Posterior cingulate gyrus (tissue), 11 donors: ENCODE results near the gene CDHR5.
A peak's percentile ranks its signal among the peaks of the same experiment; 100 is the strongest.

Source experiments
- DNase-seq, 10 donors: peaks; one replicate each; pipeline versions ENCODE4 v3.0.0 to v3.0.0-alpha.2; 2020 to 2021; ENCODE audit warnings: mixed read lengths in 3 of 10
- intact Hi-C: fragments of 100-400 bp; cut with DNase I; formaldehyde crosslinking; loops from one replicate; pipeline ENCODE4 v1.15.1; 2023

Gene CDHR5

DNA sequence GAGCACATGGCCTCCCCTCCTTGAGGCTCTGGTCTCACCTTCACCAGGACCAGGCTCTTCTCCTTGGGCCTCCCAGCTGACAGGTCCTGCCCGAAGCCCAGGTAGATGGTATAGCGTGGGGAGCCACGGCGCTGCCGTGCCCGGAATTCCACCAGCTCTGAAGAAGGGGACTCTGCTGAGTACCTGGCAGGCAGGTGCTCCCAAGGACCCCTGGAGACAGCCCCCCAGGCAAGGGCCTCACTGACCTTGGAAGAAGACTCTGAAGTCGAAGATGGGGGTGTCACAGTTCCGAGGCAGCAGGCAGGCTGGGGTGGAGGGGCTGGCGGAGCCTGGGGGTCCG is 11.8 kb downstream of the CDHR5 start:
- DNase-seq: no peak
- intact Hi-C loops: no loop called here

DNA sequence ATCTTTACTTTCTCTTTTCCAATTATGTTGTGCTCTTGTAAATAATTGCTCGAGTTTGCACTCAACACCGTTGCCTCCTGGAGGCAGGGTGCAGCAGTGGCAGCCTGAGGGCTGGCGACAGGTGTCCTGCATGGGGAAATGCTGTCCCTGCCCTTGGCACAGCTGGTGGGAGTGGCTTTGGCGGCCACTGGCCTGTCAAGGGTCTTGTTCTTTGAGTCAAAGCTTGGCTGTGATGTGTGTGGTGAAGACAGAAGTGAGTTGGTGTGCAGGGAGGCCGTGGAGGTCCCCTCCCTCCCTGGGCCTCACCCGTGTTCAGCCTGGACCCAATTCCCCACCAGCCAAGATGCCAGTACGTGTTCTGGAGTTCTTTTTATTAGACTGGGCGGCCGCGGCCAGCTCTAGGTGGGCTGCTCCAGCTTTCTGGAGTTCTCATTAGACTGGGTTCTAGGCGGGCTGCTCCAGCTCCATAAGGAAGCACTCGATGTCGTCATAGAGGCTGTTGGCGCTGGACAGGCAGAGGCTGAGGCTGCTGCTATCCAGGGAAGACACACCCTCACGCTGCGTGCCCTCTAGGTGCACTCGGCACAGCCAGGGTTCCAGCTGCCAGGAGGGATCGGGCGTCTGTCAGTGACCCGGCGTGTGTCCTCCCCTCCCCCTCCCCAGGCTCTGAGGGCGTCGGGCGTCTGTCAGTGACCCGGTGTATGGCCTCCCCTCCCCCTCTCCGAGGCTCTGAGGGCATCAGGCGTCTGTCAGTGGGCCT is 12.4 kb downstream of the CDHR5 start:
- peak in 1 of 10 donors; percentile 76 for DNase-seq
- intact Hi-C loops: no loop called here

DNA sequence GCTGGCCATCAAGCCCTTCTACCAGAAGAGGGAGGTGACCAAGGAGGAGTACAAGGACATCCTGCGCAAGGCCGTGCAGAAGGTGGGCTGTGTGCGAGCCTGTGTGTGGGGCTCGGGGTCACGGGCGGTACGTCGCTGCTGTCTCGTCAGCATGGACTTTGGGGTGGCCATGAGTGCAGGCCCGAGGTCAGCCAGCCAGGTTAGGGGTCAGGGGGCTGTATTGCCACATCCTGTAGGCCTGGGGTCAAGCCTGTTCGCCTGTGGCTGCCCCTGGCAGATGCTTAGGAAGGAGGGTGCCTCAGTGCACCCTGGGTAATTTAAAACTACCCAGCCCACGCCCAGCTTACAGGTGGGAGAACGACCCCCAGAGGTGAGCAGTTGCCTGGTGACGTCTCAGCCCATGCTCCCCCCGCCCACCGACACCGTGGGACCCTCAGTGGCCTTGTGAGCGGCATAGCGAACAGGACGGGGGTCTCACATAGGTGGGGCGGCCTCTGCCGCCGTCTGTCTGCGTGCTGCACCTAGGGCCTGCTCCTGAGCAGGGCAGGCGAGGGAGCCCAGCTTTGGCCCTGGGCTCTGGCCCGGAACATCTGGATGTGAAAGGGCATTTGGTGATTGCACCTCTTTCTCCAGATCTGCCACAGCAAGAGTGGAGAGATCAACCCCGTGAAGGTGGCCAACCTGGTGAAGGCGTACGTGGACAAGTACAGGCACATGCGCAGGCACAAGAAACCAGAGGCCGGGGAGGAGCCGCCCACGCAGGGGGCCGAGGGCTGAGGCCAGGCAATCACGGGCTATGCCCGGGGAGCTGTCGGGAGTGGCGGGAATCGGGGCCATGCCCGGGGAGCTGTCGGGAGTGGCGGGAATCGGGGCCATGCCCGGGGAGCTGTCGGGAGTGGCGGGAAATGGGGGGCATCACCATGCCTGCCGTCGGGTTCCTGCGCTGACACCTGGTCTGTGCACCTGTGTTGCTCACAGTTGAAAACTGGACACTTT is 13.5 kb downstream of the CDHR5 start:
- intact Hi-C loops: no loop called here
- peak in 1 of 10 donors; percentile 73 for DNase-seq

DNA sequence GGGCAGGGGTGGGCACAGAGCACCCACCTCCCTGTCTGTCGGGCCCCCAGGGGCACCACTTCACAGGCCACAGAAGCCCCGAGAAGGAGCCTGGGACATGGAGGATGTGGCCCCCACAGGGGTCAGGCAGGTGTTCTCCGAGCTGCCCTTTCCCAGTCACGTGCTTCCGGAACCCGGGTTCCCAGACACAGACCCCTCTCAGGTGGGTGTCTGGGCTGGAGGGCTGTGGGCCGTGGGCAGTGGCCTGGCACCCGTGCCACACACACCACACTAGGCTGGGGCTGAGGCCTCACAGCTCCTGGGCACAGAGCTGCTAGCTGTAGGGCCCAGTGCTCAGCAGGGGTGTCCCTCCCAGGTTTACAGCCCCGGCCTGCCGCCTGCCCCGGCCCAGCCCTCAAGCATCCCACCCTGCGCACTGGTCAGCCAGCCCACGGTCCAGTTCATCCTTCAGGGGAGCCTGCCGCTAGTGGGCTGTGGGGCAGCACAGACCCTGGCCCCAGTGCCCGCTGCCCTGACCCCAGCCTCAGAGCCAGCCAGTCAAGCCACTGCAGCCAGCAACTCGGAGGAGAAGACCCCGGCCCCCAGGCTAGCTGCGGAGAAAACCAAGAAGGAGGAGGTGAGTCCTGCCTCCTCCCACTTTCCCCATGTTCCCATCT is 14.5 kb downstream of the CDHR5 start:
- intact Hi-C loops: no loop called here
- no peak for DNase-seq

DNA sequence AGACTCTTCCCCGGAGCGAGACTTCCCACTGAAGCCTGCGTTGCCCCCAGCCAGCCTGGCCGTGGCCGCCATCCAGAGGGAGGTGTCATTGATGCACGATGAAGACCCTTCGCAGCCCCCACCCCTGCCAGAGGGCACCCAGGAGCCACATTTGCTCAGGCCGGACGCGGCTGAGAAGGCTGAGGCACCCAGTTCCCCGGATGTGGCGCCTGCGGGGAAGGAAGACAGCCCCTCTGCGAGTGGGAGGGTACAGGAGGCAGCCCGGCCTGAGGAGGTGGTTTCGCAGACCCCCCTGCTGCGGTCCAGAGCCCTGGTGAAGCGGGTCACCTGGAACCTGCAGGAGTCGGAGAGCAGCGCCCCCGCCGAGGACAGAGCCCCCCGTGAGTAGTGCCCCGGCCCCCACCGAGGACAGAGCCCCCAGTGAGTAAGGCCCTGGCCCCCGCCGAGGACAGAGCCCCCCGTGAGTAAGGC is 15.4 kb downstream of the CDHR5 start:
- peak in 1 of 10 donors; percentile 83 for DNase-seq
- intact Hi-C loops: no loop called here

DNA sequence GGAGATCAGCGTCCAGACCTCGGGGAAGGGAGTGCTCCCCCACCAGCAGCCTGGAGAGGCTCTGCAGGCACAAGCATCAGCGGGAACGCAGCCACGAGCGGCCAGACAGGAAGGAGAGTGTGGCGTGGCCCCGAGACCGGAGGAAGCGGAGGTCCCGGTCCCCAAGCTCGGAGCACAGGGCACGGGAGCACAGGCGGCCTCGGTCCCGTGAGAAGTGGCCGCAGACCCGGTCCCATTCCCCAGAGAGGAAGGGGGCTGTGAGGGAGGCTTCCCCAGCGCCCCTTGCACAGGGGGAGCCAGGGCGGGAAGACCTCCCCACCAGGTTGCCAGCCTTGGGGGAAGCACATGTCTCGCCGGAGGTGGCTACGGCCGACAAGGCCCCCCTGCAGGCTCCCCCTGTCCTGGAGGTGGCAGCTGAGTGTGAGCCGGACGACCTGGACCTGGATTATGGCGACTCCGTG is 15.9 kb downstream of the CDHR5 start:
- DNase-seq: peak in 1 of 10 donors; percentile 72
- intact Hi-C loops: no loop called here

DNA sequence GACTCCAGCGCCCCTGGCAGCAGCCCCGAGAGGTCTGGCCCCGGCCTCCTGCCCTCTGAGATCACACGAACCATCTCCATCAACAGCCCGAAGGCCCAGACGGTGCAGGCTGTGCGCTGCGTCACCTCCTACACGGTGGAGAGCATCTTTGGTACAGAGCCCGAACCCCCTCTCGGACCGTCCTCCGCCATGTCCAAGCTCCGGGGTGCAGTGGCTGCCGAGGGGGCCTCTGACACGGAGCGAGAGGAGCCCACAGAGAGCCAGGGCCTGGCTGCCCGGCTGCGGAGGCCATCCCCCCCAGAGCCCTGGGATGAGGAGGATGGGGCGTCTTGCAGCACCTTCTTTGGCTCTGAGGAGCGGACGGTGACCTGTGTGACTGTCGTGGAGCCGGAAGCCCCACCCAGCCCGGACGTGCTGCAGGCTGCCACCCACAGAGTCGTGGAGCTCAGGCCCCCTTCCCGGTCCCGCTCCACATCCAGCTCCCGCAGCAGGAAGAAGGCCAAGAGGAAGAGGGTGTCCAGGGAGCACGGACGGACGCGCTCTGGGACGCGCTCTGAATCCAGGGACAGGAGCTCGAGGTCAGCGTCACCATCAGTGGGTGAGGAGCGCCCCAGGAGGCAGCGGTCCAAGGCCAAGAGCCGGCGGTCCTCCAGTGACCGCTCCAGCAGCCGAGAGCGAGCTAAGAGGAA is 16.6 kb downstream of the CDHR5 start:
- intact Hi-C loops: no loop called here
- no peak for DNase-seq

DNA sequence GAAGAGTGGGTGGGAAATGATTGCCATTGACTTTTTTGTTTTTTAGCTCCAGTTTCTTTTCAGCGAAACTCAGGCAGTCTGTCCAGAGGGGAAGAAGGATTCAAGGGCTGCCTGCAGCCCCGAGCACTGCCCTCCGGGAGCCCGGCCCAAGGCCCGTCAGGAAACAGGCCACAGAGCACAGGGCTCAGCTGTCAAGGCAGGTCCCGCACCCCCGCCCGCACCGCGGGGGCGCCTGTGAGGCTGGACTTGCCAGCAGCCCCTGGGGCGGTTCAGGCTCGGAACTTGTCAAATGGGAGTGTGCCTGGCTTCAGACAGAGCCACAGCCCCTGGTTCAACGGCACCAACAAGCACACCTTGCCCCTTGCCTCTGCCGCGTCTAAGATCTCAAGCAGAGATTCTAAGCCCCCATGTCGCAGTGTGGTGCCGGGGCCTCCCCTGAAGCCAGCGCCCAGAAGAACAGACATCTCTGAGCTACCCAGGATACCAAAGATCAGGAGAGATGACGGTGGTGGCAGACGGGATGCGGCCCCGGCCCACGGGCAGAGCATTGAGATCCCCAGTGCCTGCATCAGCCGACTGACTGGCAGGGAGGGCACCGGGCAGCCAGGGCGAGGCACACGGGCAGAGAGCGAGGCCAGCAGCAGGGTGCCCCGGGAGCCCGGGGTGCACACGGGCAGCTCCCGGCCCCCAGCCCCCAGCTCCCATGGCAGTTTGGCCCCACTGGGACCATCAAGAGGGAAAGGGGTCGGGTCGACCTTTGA is 17.6 kb downstream of the CDHR5 start:
- intact Hi-C loops: no loop called here
- DNase-seq: no peak

DNA sequence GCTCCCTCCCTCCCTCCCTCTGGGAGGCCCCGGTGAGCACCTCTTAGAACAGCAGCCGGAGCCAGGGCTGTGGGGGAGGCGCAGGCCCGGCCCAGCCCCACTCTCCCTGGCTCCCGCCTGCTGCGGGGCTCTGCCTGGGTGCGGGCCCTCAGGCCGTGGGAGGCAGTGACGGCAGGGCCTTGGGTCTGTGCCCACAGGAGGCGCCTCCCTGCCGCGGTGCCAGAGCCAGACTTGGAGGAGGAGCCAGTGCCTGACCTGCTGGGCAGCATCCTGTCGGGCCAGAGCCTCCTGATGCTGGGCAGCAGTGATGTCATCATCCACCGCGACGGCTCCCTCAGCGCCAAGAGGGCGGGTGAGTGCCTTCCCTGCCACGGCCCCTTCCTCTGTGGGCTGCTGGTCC is 18.5 kb downstream of the CDHR5 start:
- DNase-seq: peak in 9 of 10 donors; percentile 18 to 92 (median 45)

DNA sequence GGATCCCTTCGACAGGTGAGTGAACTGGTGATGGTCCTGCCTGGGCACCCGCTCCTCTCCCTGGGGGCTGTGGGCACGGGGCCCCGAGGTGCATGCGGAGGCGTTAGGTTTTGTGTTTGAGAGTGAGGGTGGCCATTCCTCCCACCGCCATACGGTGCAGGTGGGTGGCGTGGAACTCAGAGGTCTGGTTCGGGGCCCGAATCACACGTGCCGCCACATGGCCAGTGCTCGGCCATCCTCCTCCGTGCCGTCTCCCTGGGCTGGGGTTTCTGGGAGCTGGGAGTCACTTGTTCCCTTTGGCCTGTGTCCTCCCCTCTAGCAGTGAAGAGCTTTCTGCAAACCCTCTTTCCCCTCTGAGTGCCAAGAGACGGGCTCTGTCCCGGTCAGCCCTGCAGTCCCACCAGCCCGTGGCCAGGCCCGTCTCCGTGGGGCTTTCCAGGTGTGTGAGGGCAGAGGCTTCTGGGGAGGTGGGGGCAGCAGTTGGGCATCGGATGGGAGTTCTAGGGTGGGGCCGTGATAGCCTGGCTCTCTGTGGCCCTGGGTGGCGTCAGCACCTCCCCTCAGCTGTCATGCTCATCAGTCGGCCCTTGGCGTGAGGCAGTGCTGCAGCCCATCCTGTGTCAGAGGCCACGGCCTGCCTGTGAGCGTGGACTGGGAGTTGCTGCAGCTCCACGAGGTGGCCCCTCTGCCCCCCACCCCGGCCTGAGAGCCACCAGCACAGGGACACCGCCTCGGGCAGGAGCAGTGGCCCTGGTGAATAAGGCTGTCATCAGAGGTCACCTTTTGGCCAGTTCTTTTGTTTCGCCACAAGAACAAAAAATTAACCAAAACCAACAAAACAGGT is 19.2 kb downstream of the CDHR5 start:
- DNase-seq: no peak
- intact Hi-C loops: no loop called here

More for the DNA sequence above, 18.5 kb downstream of the CDHR5 start:
- intact Hi-C loops: no loop called here

DNA sequence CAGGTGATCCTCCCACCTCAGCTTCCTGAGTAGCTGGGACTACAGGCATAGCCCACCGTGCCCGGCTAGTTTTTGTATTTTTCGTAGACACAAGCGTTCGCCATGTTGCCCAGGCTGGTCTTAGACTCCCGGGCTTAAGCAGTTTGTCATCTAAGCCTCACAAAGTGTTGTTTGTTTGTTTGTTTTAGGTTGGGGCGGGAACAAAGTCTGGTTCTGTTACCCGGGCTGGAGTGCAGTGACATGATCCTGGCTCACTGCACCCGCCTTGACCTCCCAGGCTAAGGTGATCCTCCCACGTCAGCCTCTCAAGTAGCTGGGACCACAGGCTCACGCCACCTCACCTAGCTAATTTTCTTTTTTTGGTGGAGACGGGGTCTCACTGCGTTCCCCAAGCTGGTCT is 21.6 kb downstream of the CDHR5 start:
- DNase-seq: no peak
- intact Hi-C loops: no loop called here

DNA sequence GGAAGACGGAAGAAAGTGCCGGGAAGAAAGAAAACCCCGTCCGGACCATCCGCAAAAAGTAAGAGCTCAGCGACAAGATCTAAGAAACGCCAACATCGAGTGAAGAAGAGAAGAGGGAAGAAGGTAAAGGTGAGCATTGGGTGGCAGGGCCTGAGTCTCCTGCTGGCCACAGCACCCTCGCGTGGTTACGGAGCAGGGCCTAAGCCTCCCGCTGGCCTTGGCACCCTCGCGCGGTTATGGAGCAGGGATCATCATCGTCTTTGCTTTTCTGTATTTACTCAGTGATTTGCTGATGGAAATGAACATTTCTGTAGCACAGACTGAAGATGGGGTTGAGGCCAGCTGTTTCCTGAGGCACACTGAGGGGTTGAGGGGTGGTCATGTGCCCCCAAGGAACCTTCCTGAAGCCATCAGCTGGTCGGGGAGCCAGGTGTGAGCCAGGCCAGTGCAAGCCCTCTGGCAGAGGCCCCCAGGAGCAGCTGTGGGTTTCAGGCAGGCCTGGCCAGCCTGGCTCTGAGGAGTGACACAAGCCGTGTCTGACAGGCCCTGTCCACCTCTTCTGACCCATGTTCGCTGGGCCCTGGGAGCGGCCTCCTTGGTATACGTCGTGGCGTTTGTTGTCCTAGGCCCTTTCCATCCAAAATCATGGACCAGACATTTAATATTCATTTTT is 23.0 kb downstream of the CDHR5 start:
- intact Hi-C loops: no loop called here
- no peak for DNase-seq

DNA sequence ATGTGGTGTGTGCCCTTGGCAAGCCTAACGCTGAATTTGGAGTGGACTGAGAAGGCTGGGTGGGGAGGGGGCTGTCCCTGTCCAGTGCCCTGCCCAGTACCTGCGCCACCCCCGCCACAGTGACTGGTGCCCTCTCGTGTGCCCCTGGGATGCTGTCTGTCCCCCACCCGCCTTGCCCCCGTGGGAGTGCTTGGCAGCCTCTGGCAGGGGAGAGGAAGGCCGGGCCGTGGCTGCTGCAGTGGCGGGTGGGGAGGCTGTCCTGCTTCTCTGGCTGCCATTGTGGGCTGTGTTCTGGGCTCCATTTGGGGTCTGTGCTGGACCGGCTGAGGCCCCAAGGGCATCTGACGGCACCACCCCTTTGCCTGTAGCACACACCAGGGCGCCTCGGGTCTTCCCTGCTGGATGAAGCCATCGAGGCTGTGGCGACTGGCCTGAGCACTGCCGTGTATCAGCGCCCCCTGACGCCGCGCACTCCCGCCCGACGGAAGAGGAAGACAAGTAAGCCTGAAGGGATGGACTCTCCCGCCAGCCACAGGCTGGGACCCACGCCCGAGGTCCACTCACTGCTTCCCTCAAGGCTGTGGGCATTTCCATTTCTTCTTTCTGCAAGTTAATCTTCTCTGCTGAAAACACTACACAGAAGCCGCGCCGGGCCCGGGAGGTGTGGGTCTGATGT is 26.6 kb downstream of the CDHR5 start:
- intact Hi-C loops: no loop called here
- DNase-seq: no peak

DNA sequence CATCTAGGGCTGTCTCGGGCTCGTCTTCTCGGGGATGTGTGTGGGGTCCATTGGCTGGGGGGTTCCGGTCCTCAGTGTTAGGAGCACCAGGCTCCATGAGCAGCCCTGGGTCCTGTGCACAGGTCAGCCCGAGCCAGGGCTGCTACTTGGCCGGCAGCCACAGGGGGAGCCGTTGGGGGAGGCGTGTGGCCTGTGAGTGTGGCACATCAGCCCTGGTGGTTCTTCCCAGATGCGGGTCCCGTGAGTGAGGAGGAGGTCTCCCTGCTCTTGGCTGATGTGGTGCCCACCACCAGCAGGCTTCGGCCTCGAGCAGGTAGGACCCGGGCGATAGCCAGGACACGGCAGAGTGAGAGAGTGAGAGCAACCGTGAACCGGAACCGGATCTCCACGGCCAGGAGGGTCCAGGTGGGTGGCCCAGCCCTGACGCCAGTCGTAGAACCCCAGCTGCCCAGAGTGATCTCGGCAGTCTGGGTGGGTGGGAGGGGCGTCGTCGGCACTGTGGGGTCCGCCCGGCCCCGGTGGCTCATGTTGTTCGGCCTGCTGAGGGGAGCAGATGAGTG is 27.5 kb downstream of the CDHR5 start:
- no peak for DNase-seq
- intact Hi-C loops: no loop called here

DNA sequence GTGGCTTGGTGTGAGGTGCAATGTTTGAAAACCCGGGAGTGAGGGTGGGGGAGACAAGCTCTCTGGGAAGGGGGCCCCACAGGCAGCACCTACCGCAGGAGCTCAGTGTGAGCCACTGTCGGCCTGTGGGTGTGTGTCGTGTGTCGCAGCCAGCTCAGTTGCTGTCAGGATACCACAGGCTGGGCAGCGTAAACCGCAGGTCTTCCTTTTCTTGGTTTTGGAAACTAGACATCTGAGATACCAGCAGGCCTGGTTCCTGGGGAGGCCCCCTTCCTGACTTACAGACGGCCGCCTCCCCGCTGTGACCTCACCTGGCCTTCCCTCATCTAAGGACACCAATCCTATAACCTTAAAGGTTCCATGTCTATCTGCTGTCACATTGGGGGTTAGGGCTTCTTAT is 28.4 kb downstream of the CDHR5 start:
- intact Hi-C loops: no loop called here
- no peak for DNase-seq

DNA sequence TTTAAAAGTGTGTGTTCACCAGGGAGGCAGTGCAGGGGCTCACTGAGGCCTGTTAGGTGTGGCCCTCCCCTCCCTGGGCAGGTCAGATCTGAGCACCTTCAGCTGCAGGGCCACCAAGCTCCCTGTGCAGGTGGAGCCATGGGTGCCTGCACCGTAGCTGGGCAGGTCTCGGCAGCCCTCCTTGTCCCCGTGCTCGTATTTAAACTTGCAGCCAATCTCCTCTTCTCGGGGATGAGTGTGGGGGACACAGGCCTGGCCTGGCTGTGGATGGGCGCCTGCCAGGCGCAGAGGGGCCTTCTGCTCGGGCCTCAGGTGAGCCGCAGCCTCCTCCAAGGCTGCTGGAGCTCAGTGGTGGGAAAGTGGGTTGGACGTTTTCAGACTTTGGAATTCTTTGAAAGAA is 29.4 kb downstream of the CDHR5 start:
- DNase-seq: no peak
- intact Hi-C loops: no loop called here

DNA sequence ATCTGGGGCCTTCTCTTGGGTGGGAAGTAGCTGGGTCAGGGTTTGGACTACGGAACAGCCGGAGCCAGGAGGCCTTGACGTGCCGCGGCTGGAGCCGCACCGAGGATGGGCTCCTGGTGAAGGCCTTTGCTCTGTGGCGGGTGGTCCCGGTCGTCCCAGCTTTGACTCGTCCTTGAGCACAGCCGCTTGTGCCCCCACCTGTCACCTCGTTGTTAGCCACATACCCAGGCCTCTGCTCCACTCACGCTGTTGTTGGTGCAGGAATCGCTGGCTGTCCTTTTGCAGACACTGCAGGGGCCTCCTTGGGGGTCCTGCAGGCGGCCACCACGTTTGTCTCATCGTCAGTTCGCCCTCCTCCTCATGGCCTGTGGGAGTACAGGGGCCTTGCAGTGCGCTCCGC is 31.4 kb downstream of the CDHR5 start:
- intact Hi-C loops: no loop called here
- no peak for DNase-seq
